T-helper 9 cell (primary cell): ENCODE results near the gene RYR2.
"Not testable (repeated sequence)": the region's sequence is repeated elsewhere in the genome, so short reads cannot be mapped to it uniquely, and the experiment has no call there.

Experiments used
- DNase-seq: peaks from one replicate; pipeline ENCODE4 v3.0.0-alpha.2; 2020

The RYR2 gene

GRCh38 chr1:237371477-237371876 is 329.5 kb downstream of the RYR2 start:
- DNase-seq = not testable (repeated sequence)

DNA sequence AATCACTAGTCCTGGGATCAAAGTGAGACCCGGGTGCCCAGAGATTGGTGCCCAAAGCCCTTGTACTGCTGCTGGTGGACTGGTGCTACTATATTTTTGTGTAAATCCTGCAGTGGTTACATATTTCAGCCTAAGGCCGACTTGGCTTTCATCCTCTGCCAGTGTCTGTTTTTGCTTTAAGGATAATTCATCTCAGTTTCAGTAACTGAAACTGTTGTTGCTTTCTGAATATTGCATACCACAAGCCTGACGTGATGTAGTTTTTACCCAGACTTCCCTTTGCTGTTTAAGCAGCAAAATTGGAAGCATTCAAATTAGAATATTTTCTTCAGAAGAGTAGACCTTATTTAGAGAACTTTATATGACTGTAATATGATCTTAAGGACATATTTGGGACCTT is 341.8 kb downstream of the RYR2 start:
- no peak for DNase-seq

DNA sequence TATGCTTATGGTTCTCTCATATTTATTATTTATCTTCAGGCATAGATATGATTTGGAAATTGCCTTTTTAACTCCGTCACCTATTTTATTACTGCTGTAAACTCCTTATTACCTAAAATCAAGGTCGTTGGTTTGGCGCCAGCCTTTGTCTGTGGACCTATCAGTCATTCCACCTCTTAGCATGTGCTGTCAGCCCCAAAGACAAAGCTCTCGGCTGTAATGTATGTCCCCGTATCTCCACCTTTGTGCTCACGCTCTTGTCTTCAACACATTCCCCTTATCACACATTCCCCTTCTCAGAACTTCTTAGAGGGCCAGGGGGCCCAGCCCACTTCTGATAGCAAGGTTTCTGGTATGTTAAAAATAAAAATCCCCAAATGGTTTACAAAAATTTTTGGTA is 342.2 kb downstream of the RYR2 start:
- no peak for DNase-seq

- DNase-seq = no peak
Measured at GRCh38 chr1:237386362-237387143, 344.6 kb downstream of the RYR2 start.

GRCh38 chr1:237387144-237387505 is 345.1 kb downstream of the RYR2 start:
- no peak for DNase-seq

- DNase-seq = no peak
Measured at GRCh38 chr1:237390823-237391222, 348.8 kb downstream of the RYR2 start.

DNA sequence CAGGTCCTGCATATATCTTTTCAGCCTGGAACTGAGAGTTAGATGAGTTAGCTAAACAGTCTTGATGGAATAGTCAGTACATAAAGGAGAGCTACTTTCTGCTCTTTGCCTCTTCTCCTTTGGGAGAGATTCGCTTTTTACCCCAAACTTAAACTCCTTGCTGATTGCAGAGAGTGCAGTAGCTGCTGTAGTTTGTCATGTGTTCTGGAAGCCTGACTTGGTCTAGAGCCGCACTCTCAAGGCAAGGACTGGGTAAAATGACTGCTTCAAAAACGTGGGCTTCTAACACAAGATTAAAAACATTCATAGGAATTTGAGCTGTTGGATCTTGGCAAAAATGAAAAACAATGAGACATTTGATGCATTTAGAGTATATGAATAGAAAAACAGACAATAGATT is 351.6 kb downstream of the RYR2 start:
- DNase-seq = no peak

DNA sequence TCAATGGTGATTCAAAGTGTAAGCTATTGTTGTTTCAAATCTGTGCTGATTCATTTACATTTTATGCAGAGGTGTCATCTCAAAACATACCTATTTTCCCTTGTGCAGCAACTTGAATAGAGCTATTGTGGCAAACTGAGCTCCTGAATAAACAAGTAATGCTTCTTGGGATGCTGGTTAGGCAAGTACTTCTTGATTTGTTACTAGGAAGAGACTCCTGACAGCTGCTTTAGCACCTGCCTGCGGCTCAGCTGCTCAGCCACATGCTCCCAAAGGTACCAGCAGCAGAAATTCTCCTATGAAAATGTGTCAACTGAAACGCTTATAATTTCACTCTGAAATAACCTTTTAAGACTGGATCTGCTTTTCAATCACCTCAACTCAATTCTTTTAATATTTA is 352.3 kb downstream of the RYR2 start:
- no peak for DNase-seq

- no peak for DNase-seq
Measured at GRCh38 chr1:237396426-237396825, 354.4 kb downstream of the RYR2 start.

- DNase-seq = no peak
Measured at GRCh38 chr1:237398751-237399150, 356.8 kb downstream of the RYR2 start.

DNA sequence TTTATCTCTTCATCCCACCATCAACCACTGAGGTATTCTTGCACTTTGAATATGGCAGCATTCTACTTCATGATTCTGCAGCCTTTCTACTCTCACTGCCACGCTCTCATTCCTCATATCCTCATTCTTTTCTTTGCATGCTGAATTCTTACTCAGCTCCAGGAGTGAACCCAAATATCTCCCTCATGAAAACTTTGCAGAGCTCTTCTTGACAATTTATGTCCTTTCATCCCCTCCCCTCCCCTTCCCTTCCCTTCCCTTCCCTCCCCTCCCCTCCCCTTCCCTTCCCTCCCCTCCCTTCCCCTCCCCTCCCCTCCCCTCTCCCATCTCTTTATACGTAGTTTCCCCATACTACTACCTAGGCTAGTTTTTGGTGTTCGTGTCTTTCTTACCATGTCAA is 363.9 kb downstream of the RYR2 start:
- no peak for DNase-seq

- no peak for DNase-seq
Measured at GRCh38 chr1:237411621-237412020, 369.6 kb downstream of the RYR2 start.

DNA sequence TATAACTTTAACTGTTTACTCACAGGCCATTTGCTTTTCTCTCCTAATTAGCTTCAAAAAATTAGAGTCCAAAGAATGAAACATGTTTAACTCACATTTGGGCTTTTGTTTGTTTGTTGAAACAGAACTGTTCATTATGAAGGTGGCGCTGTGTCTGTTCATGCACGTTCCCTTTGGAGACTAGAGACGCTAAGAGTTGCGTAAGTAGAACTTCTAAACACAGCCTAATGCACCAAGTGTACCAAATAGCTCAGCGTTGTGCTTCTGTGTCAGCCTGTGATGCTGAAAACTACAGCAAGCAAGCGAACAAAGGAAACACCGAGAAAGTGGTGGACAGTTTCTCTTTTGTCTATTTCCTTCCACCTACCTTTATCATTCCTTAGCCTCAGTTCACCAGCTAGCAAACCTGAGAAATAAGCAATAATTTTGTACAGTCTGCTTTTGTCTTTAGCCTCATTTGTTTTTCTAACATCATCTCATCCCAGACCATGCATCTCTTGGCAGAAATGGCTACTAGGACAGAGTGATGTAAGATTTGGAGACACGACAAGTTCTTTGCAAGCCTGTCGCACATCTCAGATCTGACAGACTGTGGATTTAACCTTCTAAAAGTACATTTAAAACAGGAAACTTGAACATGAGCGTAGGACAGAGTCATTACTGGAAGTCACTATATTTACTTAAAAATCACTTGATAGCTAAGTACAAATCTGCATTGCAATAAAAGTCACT is 375.1 kb downstream of the RYR2 start:
- no peak for DNase-seq

- DNase-seq = no peak
Measured at GRCh38 chr1:237428809-237429208, 386.8 kb downstream of the RYR2 start.

- DNase-seq = no peak
Measured at GRCh38 chr1:237429252-237429651, 387.3 kb downstream of the RYR2 start.

DNA sequence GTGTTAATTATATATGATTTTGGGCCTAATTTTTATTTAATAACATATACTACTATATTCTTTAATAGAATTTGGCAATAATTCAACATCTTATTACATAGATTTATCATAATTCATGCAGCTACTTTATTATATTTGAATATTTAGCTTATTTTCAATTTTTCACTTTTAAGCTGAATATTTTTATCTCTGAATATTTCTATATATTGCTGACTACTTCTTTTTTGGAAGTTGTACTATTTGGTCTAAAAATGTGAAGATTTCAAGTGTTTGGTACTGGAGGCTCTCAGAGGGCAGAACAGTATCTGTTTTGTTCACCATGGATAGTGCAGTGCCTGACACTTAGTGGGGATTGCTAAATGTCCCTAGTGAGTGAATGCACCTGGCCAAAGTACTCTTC is 389.5 kb downstream of the RYR2 start:
- no peak for DNase-seq

GRCh38 chr1:237440346-237440745 is 398.4 kb downstream of the RYR2 start:
- no peak for DNase-seq

GRCh38 chr1:237444120-237444790 is 402.3 kb downstream of the RYR2 start:
- no peak for DNase-seq

DNA sequence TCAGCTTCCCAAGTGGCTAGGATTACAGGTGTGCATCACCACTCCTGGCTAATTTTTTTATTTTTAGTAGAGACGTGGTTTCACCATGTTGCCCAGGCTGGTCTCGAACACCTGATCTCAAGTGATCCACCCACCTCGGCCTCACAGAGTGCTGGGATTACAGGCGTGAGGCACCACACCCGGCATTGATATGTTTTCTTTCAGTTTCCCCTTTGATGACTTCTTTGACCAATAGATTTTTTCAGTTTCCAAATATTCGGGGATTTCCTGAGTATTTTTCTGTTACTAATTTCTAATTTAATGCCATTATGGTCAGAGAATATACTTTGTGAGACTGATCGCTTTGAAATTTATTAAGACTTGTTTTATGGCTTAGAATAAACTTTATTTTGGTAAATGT is 406.1 kb downstream of the RYR2 start:
- no peak for DNase-seq

DNA sequence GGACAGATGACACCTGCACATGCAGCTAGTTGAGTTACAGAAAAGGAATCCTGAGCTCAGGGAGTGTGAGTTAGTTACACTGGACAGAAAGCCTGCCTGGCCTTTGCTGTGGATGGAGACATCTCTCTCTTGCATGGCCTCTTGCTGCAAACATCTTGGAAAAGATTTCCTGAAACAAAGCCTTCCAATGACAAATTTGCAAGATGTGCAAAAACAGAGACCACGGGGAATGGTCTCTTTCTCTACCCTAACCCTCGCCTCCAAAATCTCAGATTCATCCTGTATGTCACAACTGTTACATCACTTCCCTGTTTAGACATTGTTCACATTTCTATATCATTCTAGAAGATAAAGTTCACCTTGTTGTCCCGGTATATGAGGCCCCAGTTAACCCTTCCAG is 415.6 kb downstream of the RYR2 start:
- no peak for DNase-seq

DNA sequence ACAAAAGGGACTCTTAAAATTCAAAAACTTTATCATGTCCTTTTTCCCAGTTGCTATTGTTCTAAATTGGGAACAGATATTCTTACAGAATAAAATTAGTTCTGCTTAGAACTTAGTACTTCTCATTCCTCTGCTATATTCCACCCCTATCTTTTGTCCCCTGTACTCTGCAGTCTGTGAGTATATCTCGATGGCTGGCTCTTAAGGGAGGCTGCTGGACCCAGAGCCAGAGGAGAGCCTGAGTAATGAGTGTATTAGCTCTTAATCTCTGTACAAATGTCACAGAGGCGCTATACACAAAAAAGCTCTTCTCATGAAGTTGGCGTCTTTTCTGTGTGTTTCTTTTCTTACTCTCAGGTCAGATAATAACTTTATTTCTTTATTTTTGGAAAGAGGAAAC is 425.3 kb downstream of the RYR2 start:
- no peak for DNase-seq

DNA sequence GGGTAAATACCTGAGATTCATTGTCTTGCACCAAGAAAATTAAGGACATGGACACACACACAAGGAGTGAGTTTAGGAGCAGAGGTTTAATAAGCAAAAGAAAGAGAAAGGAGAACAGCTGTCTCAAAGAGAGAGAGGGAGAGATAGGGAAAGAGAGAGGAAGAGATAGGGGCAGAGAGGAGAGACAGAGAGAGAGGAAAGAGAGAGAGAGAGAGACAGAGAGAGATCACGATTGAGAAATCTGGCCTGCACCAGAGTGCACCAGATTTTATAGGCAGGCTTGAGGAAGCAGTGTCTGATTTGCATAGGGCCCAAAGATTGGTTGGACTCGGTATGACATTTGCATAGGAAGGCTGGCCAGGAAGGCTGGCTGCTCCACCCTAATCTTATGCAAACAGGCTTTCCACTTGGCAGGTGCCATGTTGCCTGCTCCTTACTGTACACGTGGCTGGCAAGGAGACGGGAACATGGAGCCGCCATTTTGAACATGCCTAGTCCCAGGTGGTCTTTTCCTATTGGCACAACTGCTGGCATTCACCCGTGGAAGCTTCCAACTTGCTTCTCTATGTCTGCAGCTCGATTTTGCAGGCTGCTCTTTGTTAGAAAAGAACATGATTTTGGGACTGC is 428.8 kb downstream of the RYR2 start:
- DNase-seq = no peak

DNA sequence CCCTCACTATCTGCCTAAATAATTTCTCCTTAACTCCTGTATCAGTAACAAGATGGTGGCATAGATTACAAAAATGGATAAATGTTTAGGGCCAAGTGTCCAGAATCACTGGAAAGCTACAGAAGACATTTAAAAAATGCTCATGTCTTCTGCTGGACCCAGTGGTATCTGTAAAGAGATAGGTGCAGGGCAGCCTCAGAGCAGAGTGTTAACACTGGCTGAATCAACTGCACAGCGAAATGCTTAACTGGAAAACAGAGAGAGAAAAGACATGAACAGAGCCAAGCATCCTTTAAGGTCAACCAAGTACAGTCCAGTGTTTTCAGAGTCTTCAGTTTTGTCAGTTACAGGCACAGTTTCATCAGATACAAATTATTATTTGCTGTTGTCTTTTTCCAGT is 429.4 kb downstream of the RYR2 start:
- DNase-seq = no peak

DNA sequence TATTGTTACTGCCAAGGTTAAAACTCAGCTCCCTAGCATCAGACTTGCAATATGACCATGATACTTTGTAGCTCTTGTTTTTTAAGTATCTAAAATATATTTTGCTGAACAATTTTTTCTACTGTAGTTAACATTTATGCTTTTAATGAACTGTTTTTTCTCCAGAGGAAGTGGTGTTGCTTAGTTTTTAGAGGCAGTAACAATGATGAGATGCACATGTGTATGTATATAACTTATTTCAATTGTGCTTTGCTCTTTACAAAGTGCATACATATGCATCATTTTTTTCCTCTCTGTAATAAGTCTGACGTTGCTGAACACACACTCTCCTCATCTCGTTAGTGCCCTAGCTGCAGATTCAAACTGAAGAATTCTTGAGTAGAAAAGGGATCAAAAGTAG is 430.0 kb downstream of the RYR2 start:
- no peak for DNase-seq
